ENCODE measurements around the gene MYH16.

DNA sequence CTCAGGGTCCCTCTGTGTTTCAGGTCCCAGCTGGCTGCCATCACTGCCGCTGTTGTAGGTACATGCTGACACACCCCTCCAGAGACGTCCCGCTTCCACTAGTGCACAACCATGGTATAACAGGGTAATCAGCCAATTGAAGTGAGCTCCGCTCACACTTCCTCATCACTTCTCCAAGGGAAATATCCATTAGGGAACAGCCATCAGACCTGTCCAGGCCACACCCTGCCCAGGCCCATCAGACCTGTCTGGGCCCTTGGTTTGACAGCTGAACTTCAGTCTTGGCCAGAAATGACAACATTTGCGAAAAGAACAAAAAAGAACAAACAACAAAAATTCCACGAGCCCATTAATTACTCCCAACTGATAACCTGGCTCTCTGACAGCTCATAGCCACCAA, 11.0 kb upstream of the MYH16 start:
- TF ChIP-seq POLR2A (IDR thresholded peaks at IDR 0.05), result no peak
- no peak for TF ChIP-seq CTCF (IDR thresholded peaks at IDR 0.05)
- TF ChIP-seq POLR2AphosphoS5 (IDR thresholded peaks at IDR 0.05), result no peak
